ENCODE measurements around the gene EYS.

- TF ChIP-seq RAD21 (IDR thresholded peaks at IDR 0.05), result no peak
- TF ChIP-seq CTCF (IDR thresholded peaks at IDR 0.05; ENCODE audit: low read depth, low read length, missing input control), result no peak
- TF ChIP-seq YY1 (IDR thresholded peaks at IDR 0.05), result no peak
- TF ChIP-seq RXRA (IDR thresholded peaks at IDR 0.05), result no peak
- TF ChIP-seq NR2F2 (IDR thresholded peaks at IDR 0.05), result no peak
- TF ChIP-seq TAF1 (conservative IDR thresholded peaks at IDR 0.05), result no peak
- no peak for TF ChIP-seq JUND (IDR thresholded peaks at IDR 0.05)
- no peak for TF ChIP-seq REST (IDR thresholded peaks at IDR 0.05)
- no peak for TF ChIP-seq FOXA2 (IDR thresholded peaks at IDR 0.05)
- TF ChIP-seq MAX (IDR thresholded peaks at IDR 0.05), result no peak
- TF ChIP-seq HNF4A (conservative IDR thresholded peaks at IDR 0.05), result no peak
- no peak for TF ChIP-seq EGR1 (IDR thresholded peaks at IDR 0.05; ENCODE audit: low read depth in 2 of 2)
Measured at GRCh38 chr6:65112435-65112834, 594.6 kb downstream of the EYS start.
